Hepatic stellate cell (primary cell): Measurements from ENCODE around the gene CANT1.

Experiments used
- DNase-seq: peaks from one replicate; pipeline ENCODE4 v3.0.0; 2011; ENCODE audit warnings: low spot score

The CANT1 gene

GRCh38 chr17:79007504-79008381 is 1.8 kb downstream of the CANT1 start:
- DNase-seq = no peak

- DNase-seq = no peak
Measured at GRCh38 chr17:79006794-79007503, 2.6 kb downstream of the CANT1 start.

DNA sequence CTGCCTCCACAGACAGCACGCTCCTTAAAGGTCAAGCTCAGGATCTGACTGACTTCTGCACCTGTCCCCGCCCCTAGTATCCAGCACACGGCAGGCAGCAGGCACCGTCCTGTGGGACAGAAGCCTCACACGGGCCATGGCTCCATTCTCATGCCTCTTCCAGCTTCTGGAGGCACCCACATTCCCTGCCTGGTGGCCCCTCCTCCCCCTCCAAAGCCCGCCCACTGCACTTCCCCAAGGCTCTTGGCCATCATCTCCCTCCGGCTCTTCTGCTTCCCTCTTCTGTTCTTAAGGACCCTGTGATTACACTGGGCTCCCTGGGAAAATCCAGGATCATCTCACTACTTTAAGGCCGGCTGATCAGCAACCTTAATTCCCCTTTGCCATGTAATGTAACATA is 3.5 kb downstream of the CANT1 start:
- no peak for DNase-seq

- no peak for DNase-seq
Measured at GRCh38 chr17:79005063-79005861, 4.3 kb downstream of the CANT1 start.

DNA sequence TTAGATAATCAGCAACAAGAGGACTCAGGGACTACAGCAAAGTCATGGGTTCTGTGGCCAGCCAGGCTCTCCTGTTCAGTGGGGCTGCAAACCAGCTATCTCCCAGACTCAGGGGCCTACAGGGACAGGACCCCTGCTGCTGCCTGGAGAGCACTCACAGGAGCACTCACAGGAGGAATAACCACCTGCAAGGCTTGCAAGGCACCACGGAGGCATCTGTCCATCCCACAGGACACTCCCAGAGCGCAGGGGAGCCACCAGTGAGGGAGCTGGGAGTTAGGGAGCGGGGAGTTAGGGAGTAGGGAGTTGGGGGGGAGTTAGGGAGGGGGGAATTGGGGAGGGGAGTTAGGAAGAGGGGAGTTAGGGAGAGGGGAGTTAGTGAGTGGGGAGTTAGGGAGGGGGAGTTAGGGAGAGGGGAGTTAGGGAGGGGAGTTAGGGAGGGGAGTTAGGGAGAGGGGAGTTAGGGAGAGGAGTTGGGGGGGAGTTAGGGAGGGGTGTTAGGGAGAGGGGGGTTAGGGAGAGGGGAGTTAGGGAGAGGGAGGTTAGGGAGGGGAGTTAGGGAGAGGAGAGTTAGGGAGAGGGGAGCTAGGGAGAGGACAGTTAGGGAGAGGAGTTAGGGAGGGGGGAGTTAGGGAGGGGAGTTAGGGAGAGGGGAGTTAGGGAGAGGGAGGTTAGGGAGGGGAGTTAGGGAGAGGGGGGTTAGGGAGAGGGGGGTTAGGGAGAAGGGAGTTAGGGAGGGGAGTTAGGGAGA is 5.7 kb downstream of the CANT1 start:
- DNase-seq = no peak

GRCh38 chr17:79002796-79003593 is 6.6 kb downstream of the CANT1 start:
- DNase-seq = no peak

DNA sequence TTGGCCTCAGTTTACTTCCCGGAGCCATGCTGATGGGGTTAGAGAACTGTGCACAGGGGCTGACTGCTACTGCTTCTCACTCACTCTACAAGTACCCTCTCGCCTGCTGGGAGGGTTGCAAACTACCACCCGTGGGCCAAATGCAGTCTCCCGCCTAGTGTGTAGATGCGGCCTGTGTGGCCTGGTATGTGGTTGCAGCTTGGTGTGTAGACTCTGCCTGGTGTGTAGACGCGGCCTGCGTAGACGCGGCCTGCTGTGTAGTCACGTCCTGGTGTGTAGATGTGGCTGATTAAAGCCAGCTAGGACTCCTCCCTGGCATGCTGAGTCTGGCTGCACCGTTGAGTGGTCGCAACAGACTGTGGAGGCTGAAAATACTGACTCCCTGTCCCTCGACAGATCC is 7.3 kb downstream of the CANT1 start:
- DNase-seq = no peak

GRCh38 chr17:79001190-79002020 is 8.2 kb downstream of the CANT1 start:
- no peak for DNase-seq

DNA sequence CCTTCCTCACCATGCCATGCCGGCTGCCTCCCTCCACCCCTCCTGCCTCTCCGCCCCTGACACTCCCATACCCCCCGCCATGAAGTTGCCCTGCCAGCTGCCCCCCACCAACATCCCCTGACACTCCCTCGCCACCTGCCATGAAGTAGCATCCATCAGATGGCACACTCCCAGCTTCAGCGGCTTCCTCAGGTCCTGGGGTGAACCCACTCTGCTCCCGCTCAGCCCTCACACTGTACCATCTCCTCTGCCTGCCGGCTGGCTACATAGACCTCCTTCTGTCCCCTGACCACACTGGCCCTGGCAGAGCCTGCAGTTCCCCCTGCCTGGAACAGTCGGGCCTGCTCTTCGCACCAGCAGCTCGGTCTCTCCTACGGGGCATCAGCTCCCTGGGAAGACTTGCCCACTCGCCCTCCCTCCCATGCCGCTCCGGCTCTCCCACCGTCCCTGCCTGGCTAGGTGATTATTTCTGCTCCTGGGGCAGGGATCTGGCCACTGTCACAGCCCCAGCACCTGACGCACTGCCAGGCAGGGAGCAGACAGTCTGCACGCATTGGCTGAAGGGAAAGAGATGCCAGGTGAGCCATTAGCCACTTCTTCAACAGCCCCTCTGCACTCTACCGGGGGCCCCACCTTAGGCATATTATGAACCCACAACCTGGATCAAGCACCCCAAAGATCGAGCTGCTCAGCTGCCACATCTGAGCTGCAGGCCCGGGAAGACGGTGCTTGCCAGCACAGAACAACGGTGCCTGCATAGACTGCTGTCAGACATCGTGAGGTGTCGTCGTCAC is 9.0 kb downstream of the CANT1 start:
- no peak for DNase-seq

- DNase-seq = no peak
Measured at GRCh38 chr17:78999947-79000395, 9.6 kb downstream of the CANT1 start.

DNA sequence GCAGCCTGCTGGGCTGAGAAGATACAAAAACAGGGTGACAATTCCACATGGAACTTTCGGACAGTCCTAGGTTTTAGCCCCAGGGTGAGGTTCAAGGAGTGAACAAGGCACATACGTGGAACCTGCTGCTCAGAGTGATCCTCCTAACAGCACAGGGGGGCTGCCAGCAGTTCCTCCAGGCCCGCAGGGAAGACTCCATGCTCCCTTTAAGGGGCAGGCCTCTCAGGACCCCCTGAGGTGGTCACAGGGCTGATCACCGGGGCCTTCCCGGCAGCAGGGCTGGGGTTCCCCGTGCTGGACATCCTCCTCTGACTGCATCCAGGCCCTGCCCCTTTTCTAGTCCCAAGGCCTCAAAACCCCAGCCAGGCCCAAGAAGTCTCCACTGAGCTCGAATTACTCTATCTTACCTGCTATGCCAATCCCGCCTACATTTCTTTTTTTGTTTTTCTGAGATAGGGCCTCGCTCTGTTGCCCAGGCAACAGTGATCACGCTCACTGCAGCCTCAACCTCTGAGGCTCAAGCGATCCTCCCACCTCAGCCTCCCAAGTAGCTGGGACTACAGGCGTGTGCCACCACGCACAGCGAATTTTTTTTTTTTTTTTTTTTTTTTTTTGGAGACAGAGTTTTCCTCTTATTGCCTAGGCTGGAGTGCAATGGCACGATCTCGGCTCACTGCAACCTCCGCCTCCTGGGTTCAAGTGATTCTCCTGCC is 10.4 kb downstream of the CANT1 start:
- no peak for DNase-seq

- DNase-seq = no peak
Measured at GRCh38 chr17:78998311-78999055, 11.1 kb downstream of the CANT1 start.

- no peak for DNase-seq
Measured at GRCh38 chr17:78997881-78998280, 11.7 kb downstream of the CANT1 start.

- no peak for DNase-seq
Measured at GRCh38 chr17:78997231-78997741, 12.3 kb downstream of the CANT1 start.

DNA sequence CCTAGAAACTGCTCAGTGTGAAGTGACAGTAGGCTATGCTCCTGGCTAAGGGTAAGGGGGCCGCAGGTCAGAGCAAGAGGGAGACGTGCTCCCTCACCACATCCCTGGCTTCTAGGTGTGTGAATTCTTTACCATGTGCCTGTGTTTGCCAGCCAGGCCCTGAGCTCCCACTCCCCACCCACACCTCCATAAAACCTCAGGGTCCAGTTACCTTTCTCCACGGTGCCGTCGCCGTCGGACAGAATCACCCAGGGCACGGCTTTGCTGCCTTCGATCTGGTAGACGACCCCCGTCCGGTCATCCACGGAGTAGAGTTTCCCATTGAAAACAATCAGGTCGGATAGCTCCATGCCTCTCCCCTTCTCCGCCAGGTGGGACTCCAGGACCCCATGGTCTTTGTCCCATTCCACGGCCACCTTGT is 12.8 kb downstream of the CANT1 start:
- DNase-seq = no peak

- DNase-seq = no peak
Measured at GRCh38 chr17:78995761-78996451, 13.7 kb downstream of the CANT1 start.
